Lung (tissue), 12 donors: ENCODE data around the gene KCNJ10. TPM values are rescaled to one million over a fixed set of nuclear protein-coding genes. Genes with fewer than 3 reads are reported as not detected.

Experiments
- ATAC-seq: fragments of 200-7000 bp; cut with Tn5 transposase; one replicate; pipeline ENCODE4 v1.9.1; 2020; ENCODE audit warnings: moderate number of reproducible peaks; ENCODE audit not compliant: insufficient read depth, low FRiP score
- DNase-seq, 3 donors: peaks; one replicate each; pipeline ENCODE4 v3.0.0-alpha.2; 2013 to 2017
- H3K27ac ChIP-seq, 2 donors: one replicate each; pipeline ENCODE4 v1.5.1; 2013; ENCODE audit warnings: mild to moderate bottlenecking in 2 of 2, moderate library complexity in 2 of 2, control low read depth in 1 of 2, inconsistent platforms in 1 of 2, low read depth in 1 of 2, low read length in 1 of 2
- H3K27me3 ChIP-seq, 3 donors: one replicate each; pipeline ENCODE4 v1.5.1; 2013; ENCODE audit warnings: low read length in 2 of 3; ENCODE audit not compliant: control insufficient read depth in 3 of 3, insufficient read depth in 3 of 3
- H3K36me3 ChIP-seq, 4 donors: one replicate each; pipeline ENCODE4 v1.5.1; 2013; ENCODE audit warnings: low read length in 4 of 4, mild to moderate bottlenecking in 1 of 4, moderate library complexity in 1 of 4; ENCODE audit not compliant: control insufficient read depth in 4 of 4, insufficient read depth in 4 of 4
- H3K4me1 ChIP-seq, 5 donors: one replicate each; pipeline ENCODE4 v1.5.1; 2013; ENCODE audit warnings: low read length in 5 of 5, mild to moderate bottlenecking in 2 of 5, moderate library complexity in 1 of 5; ENCODE audit not compliant: control insufficient read depth in 5 of 5, insufficient read depth in 5 of 5
- H3K4me3 ChIP-seq: one replicate; pipeline ENCODE4 v1.5.1; 2013; ENCODE audit warnings: mild to moderate bottlenecking, control low read depth, moderate library complexity
- H3K9ac ChIP-seq, 2 donors: one replicate each; pipeline ENCODE4 v1.5.1; 2013; ENCODE audit warnings: low read length in 2 of 2, control low read depth in 1 of 2; ENCODE audit not compliant: insufficient read depth in 1 of 2
- H3K9me3 ChIP-seq, 4 donors: one replicate each; pipeline ENCODE4 v1.5.1; 2013; ENCODE audit warnings: low read length in 3 of 4, mild to moderate bottlenecking in 1 of 4, moderate library complexity in 1 of 4; ENCODE audit not compliant: control insufficient read depth in 4 of 4, insufficient read depth in 3 of 4
- WGBS, 2 donors: extraction: QIAGEN DNeasy Blood & Tissue Kit; methylation state at CpG; one replicate each; pipeline ENCODE4 v1.1.7; 2013; 5-methylcytosine and 5-hydroxymethylcytosine counted together
- polyA plus RNA-seq, 2 donors: library from polyadenylated mRNA; stranded (reverse); fragments of 200-250 nt; gene quantifications; one replicate each; pipeline ENCODE4 v1.2.1, GENCODE V29; 2013
- total RNA-seq, 2 donors: library from RNA; depleted of rRNA in 1 of 2; stranded (reverse); fragments of >200 nt in 1 of 2; gene quantifications; one replicate each; pipeline ENCODE4 v1.2.1, GENCODE V29; 2014 to 2021
- TF ChIP-seq, protein P1 (sequence below): IDR thresholded peaks from 2 replicates; pipeline ENCODE4 v1.5.1; 2012; ENCODE audit warnings: mild to moderate bottlenecking; ENCODE audit errors: control extremely low read depth, extremely low read depth
- donor health status: control.
- donor health status: control.
- donor health status: Bipolar disorder and iron deficiency.
- donor health status: healthy.
- donor health status: DM: yes; HTN: yes; CAD: no.

Gene KCNJ10
- total and polyA plus RNA-seq, 4 donors = 0.02 to 0.37 (median 0.10) TPM

DNA sequence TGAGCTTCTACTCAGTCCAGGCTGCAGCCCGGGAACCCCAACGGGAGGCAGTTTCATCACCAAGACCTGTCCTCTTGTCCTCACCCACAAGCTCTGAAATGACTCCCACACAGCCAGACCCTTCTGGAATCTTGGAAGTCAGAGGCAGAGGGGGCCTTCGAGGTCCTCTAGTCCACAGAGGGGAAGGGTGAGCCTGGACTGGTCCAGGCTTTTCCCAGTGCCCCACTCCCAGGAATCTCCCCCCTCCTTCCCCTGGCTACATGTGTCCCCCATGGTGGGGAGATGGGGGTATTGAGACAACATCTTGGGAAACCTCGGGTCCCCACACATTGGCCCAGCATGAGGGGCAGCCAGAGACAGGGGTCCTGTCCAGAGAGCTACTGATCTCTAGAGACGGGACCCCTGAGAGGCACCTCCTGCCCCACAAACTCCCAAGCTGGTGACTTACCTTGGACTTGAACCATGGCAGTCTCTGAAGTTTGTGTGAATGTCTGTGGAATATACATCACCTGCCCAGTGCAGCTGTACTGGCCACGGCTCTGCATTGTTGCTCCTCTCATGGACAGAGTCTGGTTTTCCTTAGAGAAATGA is 96.5 kb downstream of the KCNJ10 start:
- Histone ChIP-seq H3K4me3 (no peak overlapping the region), H3K9me3 (peaks cover 0 to 2% (median 0%) of the 10 kb centered on the region in 4 donors), H3K27me3 (peaks cover 0 to 5% (median 0%) of the 10 kb centered on the region in 3 donors), H3K4me1 (peaks cover 0 to 3% (median 0%) of the 10 kb centered on the region in 5 donors), H3K27ac (no peak overlapping the region), H3K9ac (no peak overlapping the region), H3K36me3 (no peaks in the 10 kb centered on the region)
- DNase-seq (no peak), ATAC-seq (no peak)
- WGBS, 2 donors = 82 to 95% methylated on average over 6 of the region's 6 CpGs
- TF ChIP-seq, protein P1, sequence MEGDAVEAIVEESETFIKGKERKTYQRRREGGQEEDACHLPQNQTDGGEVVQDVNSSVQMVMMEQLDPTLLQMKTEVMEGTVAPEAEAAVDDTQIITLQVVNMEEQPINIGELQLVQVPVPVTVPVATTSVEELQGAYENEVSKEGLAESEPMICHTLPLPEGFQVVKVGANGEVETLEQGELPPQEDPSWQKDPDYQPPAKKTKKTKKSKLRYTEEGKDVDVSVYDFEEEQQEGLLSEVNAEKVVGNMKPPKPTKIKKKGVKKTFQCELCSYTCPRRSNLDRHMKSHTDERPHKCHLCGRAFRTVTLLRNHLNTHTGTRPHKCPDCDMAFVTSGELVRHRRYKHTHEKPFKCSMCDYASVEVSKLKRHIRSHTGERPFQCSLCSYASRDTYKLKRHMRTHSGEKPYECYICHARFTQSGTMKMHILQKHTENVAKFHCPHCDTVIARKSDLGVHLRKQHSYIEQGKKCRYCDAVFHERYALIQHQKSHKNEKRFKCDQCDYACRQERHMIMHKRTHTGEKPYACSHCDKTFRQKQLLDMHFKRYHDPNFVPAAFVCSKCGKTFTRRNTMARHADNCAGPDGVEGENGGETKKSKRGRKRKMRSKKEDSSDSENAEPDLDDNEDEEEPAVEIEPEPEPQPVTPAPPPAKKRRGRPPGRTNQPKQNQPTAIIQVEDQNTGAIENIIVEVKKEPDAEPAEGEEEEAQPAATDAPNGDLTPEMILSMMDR = no peak

DNA sequence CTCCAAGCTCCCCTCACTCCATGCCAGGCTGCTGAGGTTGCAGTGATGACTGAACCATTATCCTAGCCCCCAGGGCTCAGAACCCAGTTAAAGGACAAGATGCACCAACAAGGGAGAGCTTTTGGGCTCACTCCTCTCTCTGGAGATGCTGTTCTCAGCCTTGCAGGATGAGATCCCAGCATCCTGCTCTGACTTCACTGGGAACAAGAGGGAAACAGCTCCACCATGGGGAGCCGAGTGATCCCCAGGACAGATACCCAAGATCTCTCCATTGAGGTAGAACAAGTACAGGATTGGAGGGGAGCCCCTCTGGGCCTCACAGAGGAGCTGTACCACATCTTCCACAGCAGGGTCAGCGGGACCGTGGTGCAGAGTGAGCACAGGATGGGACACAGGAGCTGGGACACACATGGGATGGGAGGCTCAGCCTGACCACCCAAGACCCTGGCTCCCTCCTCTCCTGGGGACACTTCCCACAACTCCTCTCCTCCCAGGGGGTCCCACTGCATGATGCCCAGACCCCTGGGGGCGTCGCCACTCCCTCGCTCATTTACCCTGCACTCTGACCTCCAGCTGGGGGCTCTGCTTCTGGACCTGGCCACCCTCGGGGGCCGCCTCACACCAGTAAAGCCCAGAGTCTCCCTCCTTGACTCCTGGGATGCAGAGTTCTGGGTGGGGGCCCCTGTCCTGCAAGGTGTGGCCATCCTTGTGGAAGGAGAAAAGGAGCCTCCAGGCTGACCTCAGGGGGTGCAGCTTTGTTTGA is 97.3 kb downstream of the KCNJ10 start:
- H3K4me3 ChIP-seq = no peak overlapping the region
- WGBS, 2 donors = 93 to 99% methylated on average over 8 of the region's 8 CpGs
- TF ChIP-seq, protein P1 = no peak
- ATAC-seq (no peak), DNase-seq (no peak)
- peaks cover 0 to 3% (median 0%) of the 10 kb centered on the region in 5 donors for H3K4me1 ChIP-seq
- no peaks in the 10 kb centered on the region for H3K36me3 ChIP-seq
- peaks cover 0 to 5% (median 0%) of the 10 kb centered on the region in 3 donors for H3K27me3 ChIP-seq
- H3K9me3 ChIP-seq = peaks cover 0 to 2% (median 0%) of the 10 kb centered on the region in 4 donors
- no peak overlapping the region for H3K9ac ChIP-seq
- H3K27ac ChIP-seq = no peak overlapping the region

GRCh38 chr1:159970932-159971342 is 99.0 kb downstream of the KCNJ10 start:
- ATAC-seq (no peak), DNase-seq (no peak)
- Histone ChIP-seq H3K9ac (no peak overlapping the region), H3K27me3 (peaks cover 0 to 5% (median 0%) of the 10 kb centered on the region in 3 donors), H3K36me3 (no peaks in the 10 kb centered on the region), H3K4me1 (peaks cover 0 to 3% (median 0%) of the 10 kb centered on the region in 5 donors), H3K4me3 (no peak overlapping the region), H3K27ac (no peak overlapping the region), H3K9me3 (peaks cover 0 to 2% (median 0%) of the 10 kb centered on the region in 4 donors)
- TF ChIP-seq, protein P1 = no peak
- WGBS, 2 donors = 61 to 73% methylated on average over 9 of the region's 9 CpGs
